GM19035 (cell line): ENCODE measurements around the gene TIGD4.

Experiments
- ATAC-seq: cut with Tn5 transposase; IDR thresholded peaks from one replicate; pipeline ENCODE4 v1.9.1; 2021; ENCODE audit not compliant: unreplicated experiment

Gene TIGD4

GRCh38 chr4:152779513-152780266, at the start of gene TIGD4, which contains the start of gene ARFIP1:
Gene TIGD4 (minus strand): TSS chr4:152779730. CDS start chr4:152771004, 8,726 bp downstream.
Gene ARFIP1 (plus strand): TSS chr4:152779954. CDS start chr4:152829634, 49,680 bp downstream.
- ATAC-seq, result peak; percentile 96

- ATAC-seq, result no peak
Observed at GRCh38 chr4:152828122-152828521, 48.6 kb upstream of the TIGD4 start.

GRCh38 chr4:152825336-152825735, 45.8 kb upstream of the TIGD4 start:
- no peak for ATAC-seq

GRCh38 chr4:152824561-152824960, 45.0 kb upstream of the TIGD4 start:
- ATAC-seq, result no peak

GRCh38 chr4:152822323-152822722, 42.8 kb upstream of the TIGD4 start:
- ATAC-seq, result no peak

GRCh38 chr4:152820073-152820472, 40.5 kb upstream of the TIGD4 start:
- no peak for ATAC-seq

GRCh38 chr4:152819026-152819645, 39.6 kb upstream of the TIGD4 start:
- no peak for ATAC-seq

- ATAC-seq, result no peak
Observed at GRCh38 chr4:152817331-152817730, 37.8 kb upstream of the TIGD4 start.

GRCh38 chr4:152815078-152815477, 35.5 kb upstream of the TIGD4 start:
- ATAC-seq, result no peak

GRCh38 chr4:152810715-152811287, 31.3 kb upstream of the TIGD4 start:
- no peak for ATAC-seq

GRCh38 chr4:152808670-152809069, 29.1 kb upstream of the TIGD4 start:
- ATAC-seq, result no peak

- ATAC-seq, result no peak
Observed at GRCh38 chr4:152807294-152807829, 27.8 kb upstream of the TIGD4 start.

GRCh38 chr4:152806501-152807125, 27.1 kb upstream of the TIGD4 start:
- no peak for ATAC-seq

- no peak for ATAC-seq
Observed at GRCh38 chr4:152805818-152806217, 26.3 kb upstream of the TIGD4 start.

GRCh38 chr4:152805071-152805650, 25.6 kb upstream of the TIGD4 start:
- ATAC-seq, result no peak

- no peak for ATAC-seq
Observed at GRCh38 chr4:152803541-152803940, 24.0 kb upstream of the TIGD4 start.

- ATAC-seq, result no peak
Observed at GRCh38 chr4:152795891-152796290, 16.4 kb upstream of the TIGD4 start.

- ATAC-seq, result no peak
Observed at GRCh38 chr4:152786627-152787026, 7.1 kb upstream of the TIGD4 start.

GRCh38 chr4:152785639-152786615, 6.4 kb upstream of the TIGD4 start:
- ATAC-seq, result no peak
